HEK293 (cell line): ENCODE results near the gene TFG.
"Not testable (repeated sequence)": the region's sequence is repeated elsewhere in the genome, so short reads cannot be mapped to it uniquely, and the experiment has no call there.

Experiments used
- BCL6B ChIP-seq: fragments of 450-650 bp; formaldehyde crosslinking; IDR thresholded peaks from 2 replicates; pipeline ENCODE4 v1.5.1; 2017; ENCODE audit warnings: missing biosample characterization, missing genetic modification characterization
- GLIS1 ChIP-seq: fragments of 450-650 bp; formaldehyde crosslinking; IDR thresholded peaks from 2 replicates; pipeline ENCODE4 v1.5.1; 2016; ENCODE audit warnings: missing biosample characterization, missing genetic modification characterization
- KLF16 ChIP-seq: fragments of 450-650 bp; formaldehyde crosslinking; IDR thresholded peaks from 2 replicates; pipeline ENCODE4 v1.5.1; 2017; ENCODE audit warnings: missing biosample characterization, missing genetic modification characterization
- KLF8 ChIP-seq: fragments of 450-650 bp; formaldehyde crosslinking; IDR thresholded peaks from 2 replicates; pipeline ENCODE4 v1.5.1; 2016; ENCODE audit warnings: missing biosample characterization, missing genetic modification characterization
- TCF7L2 ChIP-seq: IDR thresholded peaks from 2 replicates; pipeline ENCODE4 v1.6.1; 2011; ENCODE audit warnings: low read depth, mild to moderate bottlenecking, inconsistent platforms, low read length, moderate library complexity, borderline replicate concordance
- YY2 ChIP-seq: fragments of 450-650 bp; formaldehyde crosslinking; IDR thresholded peaks from 2 replicates; pipeline ENCODE4 v1.5.1; 2016; ENCODE audit warnings: missing biosample characterization, missing genetic modification characterization
- ZFHX2 ChIP-seq: fragments of 450-650 bp; formaldehyde crosslinking; conservative IDR thresholded peaks from 2 replicates; pipeline ENCODE4 v1.5.1; 2016; ENCODE audit warnings: missing biosample characterization, missing genetic modification characterization
- ZNF19 ChIP-seq: fragments of 450-650 bp; formaldehyde crosslinking; IDR thresholded peaks from 2 replicates; pipeline ENCODE4; 2016; ENCODE audit warnings: missing biosample characterization, missing genetic modification characterization, low read depth
- ZNF239 ChIP-seq: fragments of 450-650 bp; formaldehyde crosslinking; IDR thresholded peaks from 2 replicates; pipeline ENCODE4 v1.5.1; 2016; ENCODE audit warnings: missing biosample characterization, missing genetic modification characterization
- ZNF311 ChIP-seq: fragments of 450-650 bp; formaldehyde crosslinking; IDR thresholded peaks from 2 replicates; pipeline ENCODE4 v1.5.1; 2017; ENCODE audit warnings: missing biosample characterization, missing genetic modification characterization, borderline replicate concordance
- ZNF585B ChIP-seq: fragments of 450-650 bp; formaldehyde crosslinking; IDR thresholded peaks from 2 replicates; pipeline ENCODE4 v1.5.1; 2016; ENCODE audit warnings: missing biosample characterization, missing genetic modification characterization
- TF ChIP-seq, protein P1 (sequence below): fragments of 450-650 bp; formaldehyde crosslinking; IDR thresholded peaks from 2 replicates; pipeline ENCODE4 v1.5.1; 2016; ENCODE audit warnings: missing biosample characterization, missing genetic modification characterization
- TF ChIP-seq, protein P2 (sequence below): fragments of 450-650 bp; formaldehyde crosslinking; IDR thresholded peaks from 2 replicates; pipeline ENCODE4 v1.5.1; 2016; ENCODE audit warnings: missing biosample characterization, missing genetic modification characterization

GRCh38 chr3:100670995-100671394 is 38.3 kb upstream of the TFG start:
- TF ChIP-seq, protein P1, sequence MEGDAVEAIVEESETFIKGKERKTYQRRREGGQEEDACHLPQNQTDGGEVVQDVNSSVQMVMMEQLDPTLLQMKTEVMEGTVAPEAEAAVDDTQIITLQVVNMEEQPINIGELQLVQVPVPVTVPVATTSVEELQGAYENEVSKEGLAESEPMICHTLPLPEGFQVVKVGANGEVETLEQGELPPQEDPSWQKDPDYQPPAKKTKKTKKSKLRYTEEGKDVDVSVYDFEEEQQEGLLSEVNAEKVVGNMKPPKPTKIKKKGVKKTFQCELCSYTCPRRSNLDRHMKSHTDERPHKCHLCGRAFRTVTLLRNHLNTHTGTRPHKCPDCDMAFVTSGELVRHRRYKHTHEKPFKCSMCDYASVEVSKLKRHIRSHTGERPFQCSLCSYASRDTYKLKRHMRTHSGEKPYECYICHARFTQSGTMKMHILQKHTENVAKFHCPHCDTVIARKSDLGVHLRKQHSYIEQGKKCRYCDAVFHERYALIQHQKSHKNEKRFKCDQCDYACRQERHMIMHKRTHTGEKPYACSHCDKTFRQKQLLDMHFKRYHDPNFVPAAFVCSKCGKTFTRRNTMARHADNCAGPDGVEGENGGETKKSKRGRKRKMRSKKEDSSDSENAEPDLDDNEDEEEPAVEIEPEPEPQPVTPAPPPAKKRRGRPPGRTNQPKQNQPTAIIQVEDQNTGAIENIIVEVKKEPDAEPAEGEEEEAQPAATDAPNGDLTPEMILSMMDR (tag by site-specific recombination) = not testable (repeated sequence)
- TF ChIP-seq, protein P2, sequence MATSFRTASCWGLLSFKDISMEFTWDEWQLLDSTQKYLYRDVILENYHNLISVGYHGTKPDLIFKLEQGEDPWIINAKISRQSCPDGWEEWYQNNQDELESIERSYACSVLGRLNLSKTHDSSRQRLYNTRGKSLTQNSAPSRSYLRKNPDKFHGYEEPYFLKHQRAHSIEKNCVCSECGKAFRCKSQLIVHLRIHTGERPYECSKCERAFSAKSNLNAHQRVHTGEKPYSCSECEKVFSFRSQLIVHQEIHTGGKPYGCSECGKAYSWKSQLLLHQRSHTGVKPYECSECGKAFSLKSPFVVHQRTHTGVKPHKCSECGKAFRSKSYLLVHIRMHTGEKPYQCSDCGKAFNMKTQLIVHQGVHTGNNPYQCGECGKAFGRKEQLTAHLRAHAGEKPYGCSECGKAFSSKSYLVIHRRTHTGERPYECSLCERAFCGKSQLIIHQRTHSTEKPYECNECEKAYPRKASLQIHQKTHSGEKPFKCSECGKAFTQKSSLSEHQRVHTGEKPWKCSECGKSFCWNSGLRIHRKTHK = not testable (repeated sequence)
- not testable (repeated sequence) for TF ChIP-seq ZNF311 (tag by site-specific recombination); YY2 (tag by site-specific recombination); ZNF19 (tag by site-specific recombination); KLF16; ZNF239; GLIS1; ZNF585B; KLF8; ZFHX2 (tag by site-specific recombination); BCL6B; TCF7L2
